MM.1S (cell line): ENCODE measurements around the gene PLCXD1.

Experiments
- DNase-seq: peaks from one replicate; pipeline ENCODE4 v3.0.0-alpha.2; 2015
- H2AFZ ChIP-seq: fragments of 300-600 bp; sonication (generic); 2 replicates; pipeline ENCODE4 v1.6.0; 2016; ENCODE audit warnings: antibody characterized with exemption, low read length
- H3F3A ChIP-seq: fragments of 300-600 bp; sonication (generic); 2 replicates; pipeline ENCODE4 v1.6.1; 2016; ENCODE audit warnings: mild to moderate bottlenecking, antibody characterized with exemption, low read length, moderate library complexity, mixed read lengths; ENCODE audit not compliant: insufficient read depth
- H3K27ac ChIP-seq: fragments of 300-600 bp; sonication (generic); 2 replicates; pipeline ENCODE4 v1.5.1; 2016; ENCODE audit warnings: mild to moderate bottlenecking, low read length
- H3K27me3 ChIP-seq: fragments of 300-600 bp; sonication (generic); replicated peaks from 2 replicates; pipeline ENCODE4 v1.6.0; 2016; ENCODE audit warnings: low read length; ENCODE audit not compliant: insufficient read depth
- H3K36me3 ChIP-seq: fragments of 300-600 bp; sonication (generic); replicated peaks from 2 replicates; pipeline ENCODE4 v1.6.1; 2016; ENCODE audit warnings: mild to moderate bottlenecking, low read length, mixed read lengths; ENCODE audit not compliant: insufficient read depth
- H3K4me1 ChIP-seq: fragments of 300-600 bp; sonication (generic); 2 replicates; pipeline ENCODE4 v1.6.1; 2016; ENCODE audit warnings: low read length, mixed read lengths
- H3K4me2 ChIP-seq: fragments of 300-600 bp; sonication (generic); 2 replicates; pipeline ENCODE4 v1.6.0; 2016; ENCODE audit warnings: low read depth, low read length
- H3K4me3 ChIP-seq: fragments of 300-600 bp; sonication (generic); 2 replicates; pipeline ENCODE4 v1.5.1; 2016; ENCODE audit warnings: low read length, mixed read lengths
- H3K79me2 ChIP-seq: fragments of 300-600 bp; sonication (generic); 2 replicates; pipeline ENCODE4 v1.6.1; 2016; ENCODE audit warnings: mixed run types, low read length, mixed read lengths
- H3K9ac ChIP-seq: fragments of 300-600 bp; sonication (generic); 2 replicates; pipeline ENCODE4 v1.6.1; 2016; ENCODE audit warnings: low read length, mixed read lengths
- H3K9me2 ChIP-seq: fragments of 300-600 bp; sonication (generic); replicated peaks from 2 replicates; pipeline ENCODE4 v1.6.1; 2016; ENCODE audit warnings: mild to moderate bottlenecking, low read length, mixed read lengths; ENCODE audit not compliant: insufficient read depth
- H3K9me3 ChIP-seq: fragments of 300-600 bp; sonication (generic); replicated peaks from 2 replicates; pipeline ENCODE4 v1.6.1; 2016; ENCODE audit warnings: mild to moderate bottlenecking, low read length, mixed read lengths; ENCODE audit not compliant: insufficient read depth
- H4K20me1 ChIP-seq: fragments of 300-600 bp; sonication (generic); 2 replicates; pipeline ENCODE4 v1.6.1; 2016; ENCODE audit warnings: mild to moderate bottlenecking, low read length, moderate library complexity, mixed read lengths; ENCODE audit not compliant: insufficient read depth
- CTCF ChIP-seq: fragments of 300-600 bp; sonication (generic); IDR thresholded peaks from 2 replicates; pipeline ENCODE4 v1.5.1; 2016; ENCODE audit warnings: antibody characterized with exemption, low read length, mixed read lengths
- EZH2 ChIP-seq: fragments of 300-600 bp; sonication (generic); optimal IDR thresholded peaks from 2 replicates; pipeline ENCODE3; 2017; ENCODE audit warnings: low read depth, mild to moderate bottlenecking, antibody characterized with exemption, low read length, mixed read lengths
- EZH2phosphoT487 ChIP-seq: fragments of 300-600 bp; sonication (generic); IDR thresholded peaks from 2 replicates; pipeline ENCODE4 v1.6.1; 2018; ENCODE audit warnings: antibody characterized with exemption, low read length

Gene PLCXD1

GRCh38 chrX:307261-308111 is 26.3 kb downstream of the PLCXD1 start:
- no peak for TF ChIP-seq EZH2phosphoT487
- TF ChIP-seq EZH2 = no peak
- TF ChIP-seq CTCF = no peak
- DNase-seq = no peak
- Histone ChIP-seq H3K79me2 (no peaks in the 10 kb centered on the region), H2AFZ (no peak overlapping the region), H3K4me3 (no peak overlapping the region), H4K20me1 (no peaks in the 10 kb centered on the region), H3F3A (no peaks in the 10 kb centered on the region), H3K9me3 (no peaks in the 10 kb centered on the region), H3K27ac (no peak overlapping the region), H3K36me3 (no peaks in the 10 kb centered on the region), H3K9ac (no peak overlapping the region), H3K27me3 (no peaks in the 10 kb centered on the region), H3K4me1 (no peaks in the 10 kb centered on the region), H3K4me2 (no peak overlapping the region), H3K9me2 (no peaks in the 10 kb centered on the region)

- Histone ChIP-seq H3K27me3 (no peaks in the 10 kb centered on the region), H2AFZ (no peak overlapping the region), H3K4me3 (no peak overlapping the region), H3K9ac (no peak overlapping the region), H3K79me2 (no peaks in the 10 kb centered on the region), H3K9me2 (no peaks in the 10 kb centered on the region), H3K36me3 (no peaks in the 10 kb centered on the region), H3K4me2 (no peak overlapping the region), H3F3A (no peaks in the 10 kb centered on the region), H3K27ac (no peak overlapping the region), H3K4me1 (no peaks in the 10 kb centered on the region), H4K20me1 (no peaks in the 10 kb centered on the region), H3K9me3 (no peaks in the 10 kb centered on the region)
- TF ChIP-seq EZH2 (no peak), EZH2phosphoT487 (no peak), CTCF (no peak)
- DNase-seq = no peak
Observed at GRCh38 chrX:308821-309520, 27.8 kb downstream of the PLCXD1 start.

- Histone ChIP-seq H3K4me1 (no peaks in the 10 kb centered on the region), H3K4me2 (no peak overlapping the region), H3K4me3 (no peak overlapping the region), H4K20me1 (no peaks in the 10 kb centered on the region), H3K9me3 (no peaks in the 10 kb centered on the region), H3K9ac (no peak overlapping the region), H3K27ac (no peak overlapping the region), H3K27me3 (no peaks in the 10 kb centered on the region), H3K9me2 (no peaks in the 10 kb centered on the region), H3K79me2 (no peaks in the 10 kb centered on the region), H3F3A (no peaks in the 10 kb centered on the region), H3K36me3 (no peaks in the 10 kb centered on the region), H2AFZ (no peak overlapping the region)
- TF ChIP-seq EZH2 (no peak), CTCF (no peak), EZH2phosphoT487 (no peak)
- DNase-seq = no peak
Observed at GRCh38 chrX:310621-311155, 29.5 kb downstream of the PLCXD1 start.
